Activated T-cell treated with anti-CD3 and anti-CD28 coated beads for 48 hours (primary cell): ENCODE measurements around the gene ANKRD28.
"Not testable (repeated sequence)": the region's sequence is repeated elsewhere in the genome, so short reads cannot be mapped to it uniquely, and the experiment has no call there.

Experiments
- DNase-seq: peaks from one replicate; pipeline ENCODE4 v3.0.0-alpha.2; 2020; ENCODE audit warnings: low read depth

The ANKRD28 gene

GRCh38 chr3:15797642-15798303 is at the start of gene ANKRD28:
Gene ANKRD28, minus strand, starts transcription at chr3:15797979. Its CDS starts 1,458 bp downstream, at chr3:15796521.
- no peak for DNase-seq

- no peak for DNase-seq
These were observed 49.5 kb upstream of the ANKRD28 start for GRCh38 chr3:15847239-15847638.

GRCh38 chr3:15846606-15847005 is 48.8 kb upstream of the ANKRD28 start:
- no peak for DNase-seq

GRCh38 chr3:15845475-15845874 is 47.7 kb upstream of the ANKRD28 start:
- no peak for DNase-seq

- no peak for DNase-seq
These were observed 47.1 kb upstream of the ANKRD28 start for GRCh38 chr3:15844889-15845288.

- DNase-seq = not testable (repeated sequence)
These were observed 43.6 kb upstream of the ANKRD28 start for GRCh38 chr3:15841091-15841973.

GRCh38 chr3:15839568-15839967 is 41.8 kb upstream of the ANKRD28 start:
- no peak for DNase-seq

GRCh38 chr3:15831927-15832326 is 34.1 kb upstream of the ANKRD28 start:
- no peak for DNase-seq

- DNase-seq = no peak
These were observed 27.2 kb upstream of the ANKRD28 start for GRCh38 chr3:15825016-15825415.

- DNase-seq = no peak
These were observed 25.3 kb upstream of the ANKRD28 start for GRCh38 chr3:15823092-15823491.

- no peak for DNase-seq
These were observed 24.5 kb upstream of the ANKRD28 start for GRCh38 chr3:15822281-15822680.

GRCh38 chr3:15820911-15821310 is 23.1 kb upstream of the ANKRD28 start:
- no peak for DNase-seq

GRCh38 chr3:15819576-15819975 is 21.8 kb upstream of the ANKRD28 start:
- DNase-seq = no peak

GRCh38 chr3:15819043-15819442 is 21.3 kb upstream of the ANKRD28 start:
- no peak for DNase-seq

GRCh38 chr3:15815696-15816095 is 17.9 kb upstream of the ANKRD28 start:
- DNase-seq = no peak

GRCh38 chr3:15813079-15813478 is 15.3 kb upstream of the ANKRD28 start:
- not testable (repeated sequence) for DNase-seq

GRCh38 chr3:15812183-15812582 is 14.4 kb upstream of the ANKRD28 start:
- no peak for DNase-seq

GRCh38 chr3:15810702-15811101 is 12.9 kb upstream of the ANKRD28 start:
- no peak for DNase-seq

- DNase-seq = no peak
These were observed 11.5 kb upstream of the ANKRD28 start for GRCh38 chr3:15809313-15809712.

GRCh38 chr3:15808679-15809310 is 11.0 kb upstream of the ANKRD28 start:
- no peak for DNase-seq

GRCh38 chr3:15805756-15806266 is 8.0 kb upstream of the ANKRD28 start:
- DNase-seq = no peak

- DNase-seq = no peak
These were observed 6.8 kb upstream of the ANKRD28 start for GRCh38 chr3:15804553-15805095.
